Body of pancreas (tissue), 4 donors: ENCODE results near the gene IGF2BP3. TPM values are rescaled to one million over a fixed set of nuclear protein-coding genes. Genes with fewer than 3 reads are reported as not detected.

ENCODE experiments used
- ATAC-seq: fragments of 150-250 bp; one replicate; pipeline ENCODE4 v1.9.1; 2016
- DNase-seq, 4 donors: peaks; one replicate each; pipeline ENCODE4 v3.0.0-alpha.2; 2019
- H3K27ac ChIP-seq, 4 donors: fragments of 200-600 bp; sonication (generic); 1 replicate in 3 of 4; 2 replicates in 1 of 4; pipeline versions ENCODE4 v1.5.1 to v1.6.1; 2016 to 2019; ENCODE audit warnings: mild to moderate bottlenecking in 1 of 4, mixed read lengths in 1 of 4, moderate library complexity in 1 of 4
- H3K27me3 ChIP-seq, 2 donors: fragments of 200-600 bp; sonication (generic); one replicate each; pipeline ENCODE4 v1.6.0; 2016; ENCODE audit warnings: mild to moderate bottlenecking in 1 of 2
- H3K36me3 ChIP-seq, 2 donors: fragments of 200-600 bp; sonication (generic); replicated peaks in 1 of 2; 2 replicates each; pipeline ENCODE4 v1.5.1; 2016; ENCODE audit warnings: low read depth in 2 of 2; ENCODE audit not compliant: insufficient read depth in 1 of 2
- H3K4me1 ChIP-seq: fragments of 200-600 bp; sonication (generic); one replicate; pipeline ENCODE4 v1.6.0; 2016
- H3K4me3 ChIP-seq, 2 donors: fragments of 200-600 bp; sonication (generic); 1 replicate in 1 of 2; 2 replicates in 1 of 2; pipeline ENCODE4 v1.5.1; 2016 to 2019
- H3K9me3 ChIP-seq, 3 donors: fragments of 200-600 bp; sonication (generic); 1 replicate in 2 of 3; 2 replicates in 1 of 3; pipeline ENCODE4 v1.5.1; 2016
- CTCF ChIP-seq, 7 experiments: fragments of 450-650 bp in 4 of 7; fragments of 200-600 bp in 3 of 7; sonication (generic) in 3 of 7; IDR thresholded peaks; one replicate each; pipeline ENCODE4 v1.5.1; 2016 to 2019; ENCODE audit warnings: antibody characterized with exemption in 7 of 7
- POLR2A ChIP-seq, 3 donors: fragments of 450-650 bp; IDR thresholded peaks; one replicate each; pipeline ENCODE4 v1.6.1; 2016; ENCODE audit warnings: antibody characterized with exemption in 3 of 3, mild to moderate bottlenecking in 2 of 3
- WGBS, 2 donors: methylation state at CpG; one replicate each; pipeline ENCODE4 v1.1.5; 2017; 5-methylcytosine and 5-hydroxymethylcytosine counted together
- intact Hi-C: fragments of 100-400 bp; cut with DNase I; formaldehyde crosslinking; loops from one replicate; pipeline ENCODE4 v1.15.1; 2023
- total RNA-seq, 2 donors: library from RNA; depleted of rRNA; stranded (reverse); fragments of >200 nt; gene quantifications; one replicate each; pipeline ENCODE4 v1.1.0, GENCODE V29; 2016

IGF2BP3 gene
- total RNA-seq, 2 donors from 2014 or later = 0.33 to 1.3 TPM

DNA sequence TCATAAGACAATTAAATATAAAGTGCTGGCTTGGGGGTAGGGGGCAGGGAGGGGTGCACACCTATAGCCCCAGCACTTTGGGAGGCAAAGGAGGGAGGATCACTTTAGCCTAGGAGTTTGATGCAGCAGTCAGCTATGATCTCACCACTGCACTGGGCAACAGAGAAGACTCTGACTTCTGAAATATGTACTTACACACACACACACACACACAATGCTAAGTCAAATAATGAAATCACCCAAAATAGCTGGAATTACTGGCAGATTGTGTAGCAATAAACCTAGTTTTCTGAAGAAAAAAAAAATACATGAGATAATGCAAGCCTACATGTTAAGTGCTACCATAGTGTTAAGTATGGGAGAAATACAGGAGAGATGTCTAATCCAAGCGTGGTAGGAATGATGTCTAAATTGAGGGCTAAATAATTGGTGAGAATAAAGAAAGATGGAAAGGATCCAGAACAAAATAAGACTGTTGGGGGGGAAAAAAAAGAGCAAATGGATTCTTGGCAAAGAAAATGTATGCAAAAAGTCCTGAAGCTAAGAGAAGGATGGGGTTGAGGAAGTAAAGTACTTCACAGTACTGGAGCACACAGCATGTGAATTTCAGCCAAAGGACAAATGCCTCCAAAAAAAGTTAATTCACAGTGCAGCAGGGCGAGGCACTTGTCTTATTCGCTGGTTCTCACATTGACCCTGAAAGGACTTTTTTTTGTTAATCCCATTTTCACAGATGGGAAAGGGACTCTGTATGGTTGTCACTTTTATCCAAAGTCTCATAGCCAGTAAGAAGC lies 73.9 kb downstream of the IGF2BP3 start:
- Histone ChIP-seq H3K27me3 (no peaks in the 10 kb centered on the region), H3K9me3 (no peaks in the 10 kb centered on the region), H3K4me3 (no peak overlapping the region), H3K4me1 (peaks cover 34% of the 10 kb centered on the region), H3K36me3 (no peaks in the 10 kb centered on the region), H3K27ac (no peak overlapping the region)
- DNase-seq (no peak), ATAC-seq (no peak)
- no peak for TF ChIP-seq CTCF (IDR thresholded peaks at IDR 0.05)
- no peak for TF ChIP-seq POLR2A (IDR thresholded peaks at IDR 0.05)
- intact Hi-C loops = no loop called here
- WGBS, 2 donors = 86 to 87% methylated on average over 3 of the region's 3 CpGs

DNA sequence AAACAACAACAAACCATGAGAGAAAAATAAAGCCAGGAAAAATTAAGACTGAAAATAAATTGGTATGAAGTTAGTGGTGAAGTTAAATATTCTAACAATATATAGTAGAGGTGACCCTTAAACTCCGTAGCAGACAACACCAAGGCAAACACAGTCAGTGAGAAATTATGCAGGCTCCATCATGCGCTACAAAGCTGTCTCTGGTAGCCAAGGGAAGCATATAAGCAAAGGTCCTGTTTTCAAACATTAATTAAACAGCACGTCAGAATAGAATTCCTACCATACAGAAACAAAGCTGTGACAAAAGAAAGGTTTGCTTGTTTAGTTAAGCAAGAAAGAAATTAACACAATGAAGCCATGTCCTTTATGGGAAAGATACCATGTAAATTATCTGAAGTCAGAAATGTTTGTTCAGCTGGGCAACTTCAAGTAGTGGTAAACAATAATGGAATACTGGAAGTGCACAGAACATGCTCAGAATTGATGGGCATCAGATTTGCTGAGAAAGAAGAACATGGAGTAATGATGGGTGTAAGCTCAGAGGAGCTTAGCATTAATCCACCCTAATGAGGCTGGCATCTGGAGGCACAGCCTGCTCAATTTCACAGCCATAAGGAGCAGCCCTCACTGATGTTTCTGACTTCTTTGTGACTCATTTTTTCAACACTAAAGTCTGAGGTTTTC lies 75.7 kb downstream of the IGF2BP3 start:
- TF ChIP-seq CTCF (IDR thresholded peaks at IDR 0.05) (no peak), POLR2A (IDR thresholded peaks at IDR 0.05) (no peak)
- WGBS, 2 donors = 47 to 52% methylated on average over 3 of the region's 3 CpGs
- no peaks in the 10 kb centered on the region for H3K9me3 ChIP-seq
- peaks cover 47% of the 10 kb centered on the region for H3K4me1 ChIP-seq
- intact Hi-C loops = no loop called here
- DNase-seq (peak in 1 of 4 donors; percentile 11), ATAC-seq (peak; percentile 59)
- no peaks in the 10 kb centered on the region for H3K27me3 ChIP-seq
- H3K36me3 ChIP-seq = no peaks in the 10 kb centered on the region
- H3K27ac ChIP-seq = peak overlapping the region in 2 of 4 donors; percentile 29 to 52
- H3K4me3 ChIP-seq = no peak overlapping the region

- intact Hi-C loops = no loop called here
- DNase-seq = no peak
- Histone ChIP-seq H3K36me3 (no peaks in the 10 kb centered on the region), H3K4me3 (no peak overlapping the region), H3K27me3 (no peaks in the 10 kb centered on the region), H3K9me3 (no peaks in the 10 kb centered on the region), H3K4me1 (peaks cover 47% of the 10 kb centered on the region), H3K27ac (peak overlapping the region in 1 of 4 donors; percentile 52)
- 36 to 44% methylated on average over 3 of the region's 3 CpGs for WGBS, 2 donors
- no peak for TF ChIP-seq CTCF (IDR thresholded peaks at IDR 0.05)
- no peak for TF ChIP-seq POLR2A (IDR thresholded peaks at IDR 0.05)
- no peak for ATAC-seq
Observed at GRCh38 chr7:23393636-23394035, 76.7 kb downstream of the IGF2BP3 start.

DNA sequence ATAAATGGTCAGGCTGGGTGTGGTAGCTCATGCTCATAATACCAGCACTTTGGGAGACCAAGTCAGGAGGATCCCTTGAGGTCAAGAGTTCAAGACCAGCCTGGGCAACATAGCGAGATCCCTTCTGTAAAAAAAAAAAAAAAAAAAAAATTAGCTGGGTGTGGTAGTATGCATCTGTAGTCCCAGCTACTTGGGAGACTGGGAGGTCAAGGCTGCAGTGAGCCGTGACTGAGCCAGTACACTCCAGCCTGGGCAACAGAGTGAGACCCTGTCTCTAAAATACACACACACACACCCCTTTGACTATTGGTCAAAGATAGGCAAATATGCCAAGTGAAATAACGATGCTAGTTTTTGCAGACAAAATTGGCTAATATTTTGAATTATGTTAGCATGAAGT lies 80.6 kb downstream of the IGF2BP3 start:
- Histone ChIP-seq H3K27ac (no peak overlapping the region), H3K4me3 (no peak overlapping the region), H3K36me3 (no peaks in the 10 kb centered on the region), H3K4me1 (peaks cover 39% of the 10 kb centered on the region), H3K9me3 (no peaks in the 10 kb centered on the region), H3K27me3 (no peaks in the 10 kb centered on the region)
- no peak for TF ChIP-seq POLR2A (IDR thresholded peaks at IDR 0.05)
- TF ChIP-seq CTCF (IDR thresholded peaks at IDR 0.05) = no peak
- DNase-seq (no peak), ATAC-seq (no peak)
- 76 to 85% methylated on average over 3 of the region's 3 CpGs for WGBS, 2 donors
- intact Hi-C loops = no loop called here
